Measurements from ENCODE around the gene DNAH9.

DNAH9 gene

DNA sequence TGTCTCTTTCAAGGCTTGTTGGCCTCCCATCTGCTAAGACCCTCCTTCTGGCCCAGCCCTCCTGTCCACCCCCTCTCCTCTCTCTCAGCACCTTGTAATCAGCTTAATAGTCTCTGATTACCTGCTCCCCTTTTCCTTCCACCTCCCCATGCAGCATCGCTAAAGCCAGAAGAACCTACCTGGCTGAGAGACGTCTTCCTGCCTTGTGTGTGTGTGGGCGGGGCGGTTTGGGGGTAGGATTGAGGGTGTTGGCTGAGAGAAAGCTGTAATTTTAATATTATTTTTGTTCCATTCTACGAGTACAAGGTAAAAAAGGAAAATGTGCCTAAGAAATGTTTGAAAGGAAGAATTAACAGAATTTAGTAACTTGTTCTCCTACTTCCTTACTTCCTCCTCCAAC lies 3.4 kb downstream of the DNAH9 start:
- DNase-seq: no peak

GRCh38 chr17:11608396-11608795 lies 10.1 kb downstream of the DNAH9 start:
- no peak for DNase-seq

- DNase-seq: no peak
Measured at GRCh38 chr17:11610999-11611566, 12.8 kb downstream of the DNAH9 start.

GRCh38 chr17:11612956-11613355 lies 14.7 kb downstream of the DNAH9 start:
- DNase-seq: no peak

- no peak for DNase-seq
Measured at GRCh38 chr17:11618861-11619566, 20.7 kb downstream of the DNAH9 start.

GRCh38 chr17:11622492-11622891 lies 24.2 kb downstream of the DNAH9 start:
- DNase-seq: no peak

GRCh38 chr17:11624976-11625375 lies 26.7 kb downstream of the DNAH9 start:
- DNase-seq: no peak

GRCh38 chr17:11625878-11626277 lies 27.6 kb downstream of the DNAH9 start:
- DNase-seq: no peak

DNA sequence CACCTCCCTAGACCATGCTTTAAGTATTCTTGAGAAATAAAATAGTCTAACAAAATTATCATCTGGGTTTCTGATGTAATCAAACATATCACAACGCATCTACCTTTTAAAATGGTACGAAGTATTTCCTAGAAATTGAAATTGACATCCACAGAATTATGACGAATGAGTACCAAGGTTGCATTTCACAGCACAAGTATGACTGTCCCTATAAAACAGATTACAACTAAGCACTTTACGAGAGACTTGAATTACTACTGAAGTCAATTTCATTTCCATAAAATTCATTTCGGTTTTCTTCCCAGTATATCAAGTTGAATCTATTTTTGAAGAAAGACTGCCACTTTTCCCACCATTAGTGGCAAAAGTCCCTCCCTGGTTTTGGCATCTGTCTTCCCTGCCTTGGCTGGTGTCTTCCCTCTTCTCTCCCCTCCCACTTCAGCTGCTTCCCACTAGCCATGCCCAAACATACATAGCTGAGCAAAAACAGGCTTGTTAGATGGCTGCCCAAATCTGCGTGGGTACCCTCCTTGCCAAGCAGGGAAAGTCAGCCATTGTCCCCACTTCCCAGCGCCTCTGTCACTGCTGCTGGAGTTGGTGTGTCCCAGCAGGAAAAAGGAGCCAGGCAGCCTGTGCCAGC lies 29.2 kb downstream of the DNAH9 start:
- no peak for DNase-seq

GRCh38 chr17:11628374-11628773 lies 30.1 kb downstream of the DNAH9 start:
- DNase-seq: no peak

GRCh38 chr17:11628831-11629230 lies 30.6 kb downstream of the DNAH9 start:
- DNase-seq: no peak

- no peak for DNase-seq
Measured at GRCh38 chr17:11636771-11637170, 38.5 kb downstream of the DNAH9 start.

DNA sequence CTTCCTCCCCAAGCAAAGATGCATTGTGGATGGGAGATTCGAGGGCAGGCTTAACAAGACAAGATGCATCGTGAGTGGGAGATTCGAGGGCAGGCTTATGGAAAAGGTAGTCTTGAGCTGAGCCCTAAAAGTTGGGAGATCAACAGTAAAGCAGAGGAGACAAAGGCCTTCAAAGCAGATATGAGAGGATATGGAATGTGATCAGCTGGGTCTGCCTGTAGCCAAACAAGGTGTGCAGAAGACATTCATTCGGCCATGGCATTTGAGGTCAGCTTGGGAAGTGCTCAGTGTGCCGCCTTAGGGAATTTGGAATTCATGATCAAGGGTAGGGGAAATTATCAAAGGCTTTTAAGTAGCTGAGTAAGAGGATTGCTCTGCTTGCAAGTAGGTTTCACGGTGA lies 39.5 kb downstream of the DNAH9 start:
- no peak for DNase-seq

GRCh38 chr17:11638700-11639265 lies 40.5 kb downstream of the DNAH9 start:
- DNase-seq: no peak

DNA sequence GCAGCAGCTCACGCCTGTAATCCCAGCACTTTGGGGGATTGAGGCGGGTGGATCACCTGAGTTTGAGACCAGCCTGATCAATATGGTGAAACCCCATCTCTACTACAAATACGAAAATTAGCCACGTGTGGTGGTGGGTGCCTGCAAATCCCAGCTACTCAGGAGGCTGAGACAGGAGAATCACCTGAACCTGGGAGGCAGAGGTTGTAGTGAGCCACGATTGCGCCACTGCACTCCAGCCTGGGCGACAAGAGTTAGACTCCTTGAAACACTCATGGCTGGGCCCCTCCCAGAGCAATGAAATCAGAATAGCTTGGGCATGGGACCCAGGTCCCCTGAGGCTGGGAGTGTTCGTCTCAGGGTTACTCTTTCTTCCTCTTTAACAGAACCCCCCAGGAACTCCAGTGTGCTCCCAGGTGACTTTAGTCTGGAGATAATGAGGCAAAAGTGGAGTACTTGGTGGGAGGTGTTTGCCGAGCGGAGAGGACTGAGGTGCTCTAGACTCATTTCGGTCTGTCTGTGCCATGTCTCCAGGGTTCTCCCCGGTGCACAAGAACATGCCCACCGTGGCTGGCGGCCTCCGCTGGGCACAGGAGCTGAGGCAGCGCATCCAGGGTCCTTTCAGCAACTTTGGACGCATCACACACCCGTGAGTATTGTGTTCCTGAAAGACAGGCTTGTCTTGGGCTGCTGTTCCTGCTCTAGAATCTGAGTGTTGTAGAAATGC lies 41.6 kb downstream of the DNAH9 start:
- DNase-seq: no peak

DNA sequence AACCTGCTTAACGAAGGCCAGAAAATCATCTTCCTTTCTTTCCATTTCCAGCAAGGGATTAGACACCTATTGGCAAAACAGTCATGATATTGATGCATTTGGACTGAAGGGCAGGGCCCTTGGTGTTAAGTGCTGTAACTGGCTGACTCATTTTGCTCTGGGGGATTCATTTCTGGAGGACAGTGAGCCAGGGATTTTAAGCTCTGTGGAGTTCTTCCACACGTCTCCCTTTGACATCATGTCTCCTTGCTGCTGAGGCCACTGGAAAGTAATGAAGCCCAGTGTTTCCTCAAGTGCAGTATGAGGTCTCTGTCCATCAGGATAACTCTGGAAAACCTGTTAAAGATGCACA lies 42.2 kb downstream of the DNAH9 start:
- no peak for DNase-seq

DNA sequence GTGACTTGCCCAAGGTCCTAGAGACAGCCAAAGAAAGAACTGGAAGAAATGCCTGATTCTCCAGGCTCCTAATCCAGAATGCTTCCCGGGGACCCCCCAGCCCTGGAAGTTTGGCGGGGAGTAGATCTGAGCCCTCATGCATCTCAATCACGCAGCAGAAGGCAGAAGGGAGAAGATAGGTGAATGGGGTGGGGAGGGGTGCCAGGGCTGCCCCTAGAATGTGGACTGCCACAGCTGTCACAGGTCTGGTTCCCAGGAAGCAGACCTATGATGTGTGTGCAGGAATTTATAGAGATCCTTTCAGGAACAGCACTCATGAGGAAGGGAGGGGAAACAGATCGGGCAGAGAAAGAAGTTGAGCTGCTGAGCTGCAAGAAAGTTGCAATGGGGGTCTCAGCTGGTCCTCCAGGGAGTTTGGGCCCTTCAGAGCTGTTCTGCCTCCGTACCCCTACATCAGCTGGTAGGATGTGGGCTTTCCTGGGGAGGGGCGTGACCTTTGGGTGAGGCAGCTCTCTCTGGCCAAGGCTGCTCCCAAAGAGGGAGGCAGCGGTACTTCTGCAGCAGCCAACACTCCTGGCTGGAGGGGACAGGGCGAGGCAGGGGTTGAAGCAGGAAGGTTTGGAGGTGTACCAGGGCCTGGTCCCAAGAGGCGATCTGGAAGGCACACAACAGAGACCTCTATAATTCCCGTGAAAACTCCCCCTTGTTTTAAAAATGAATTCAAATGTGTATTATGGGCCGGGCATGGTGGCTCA lies 43.4 kb downstream of the DNAH9 start:
- no peak for DNase-seq

- no peak for DNase-seq
Measured at GRCh38 chr17:11642655-11643054, 44.4 kb downstream of the DNAH9 start.

GRCh38 chr17:11643851-11644250 lies 45.6 kb downstream of the DNAH9 start:
- no peak for DNase-seq

GRCh38 chr17:11644265-11645212 lies 46.3 kb downstream of the DNAH9 start:
- peak; percentile 9 for DNase-seq

DNA sequence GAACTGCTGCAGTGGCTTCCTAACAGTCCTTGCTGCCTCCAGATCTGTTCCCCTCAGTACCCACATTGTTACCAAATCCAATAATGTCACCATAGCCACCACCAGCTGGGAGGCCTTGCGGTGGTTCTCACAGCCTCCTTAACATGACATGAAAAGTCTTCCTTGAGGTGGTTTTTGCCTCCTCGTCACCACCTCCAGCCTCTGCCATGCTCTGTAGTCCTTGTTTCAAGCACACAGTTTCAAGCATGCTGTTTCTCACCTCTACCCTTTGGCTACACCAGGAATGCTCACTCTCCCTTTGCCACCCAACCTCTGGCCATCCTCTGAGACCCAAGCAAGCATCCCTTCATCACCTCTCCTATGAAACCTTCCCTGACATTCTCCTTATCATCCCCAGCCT lies 47.2 kb downstream of the DNAH9 start:
- no peak for DNase-seq

DNA sequence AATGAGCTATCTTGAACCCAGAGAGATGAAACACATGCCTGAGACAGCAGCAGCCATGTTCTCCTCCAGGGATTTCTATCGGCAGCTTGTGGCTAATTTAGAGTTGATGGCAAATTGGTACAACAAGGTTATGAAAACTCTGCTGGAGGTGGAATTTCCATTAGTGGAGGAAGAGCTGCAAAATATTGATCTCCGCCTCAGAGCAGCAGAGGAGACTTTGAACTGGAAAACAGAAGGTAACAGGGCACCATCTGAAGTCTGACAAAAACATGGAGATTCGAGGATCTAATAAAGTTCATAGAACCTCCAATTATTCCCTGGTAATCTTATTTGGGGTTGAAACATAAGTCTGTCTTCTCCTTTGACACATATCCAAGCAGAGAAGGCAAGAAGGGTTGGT lies 52.8 kb downstream of the DNAH9 start:
- DNase-seq: no peak
